Non-pigmented ciliary epithelial cell (primary cell): Measurements from ENCODE around the gene TBCK.

Source experiments
- DNase-seq: peaks from one replicate; pipeline ENCODE4 v3.0.0-alpha.2; 2010; ENCODE audit warnings: low read depth

Gene TBCK

DNA sequence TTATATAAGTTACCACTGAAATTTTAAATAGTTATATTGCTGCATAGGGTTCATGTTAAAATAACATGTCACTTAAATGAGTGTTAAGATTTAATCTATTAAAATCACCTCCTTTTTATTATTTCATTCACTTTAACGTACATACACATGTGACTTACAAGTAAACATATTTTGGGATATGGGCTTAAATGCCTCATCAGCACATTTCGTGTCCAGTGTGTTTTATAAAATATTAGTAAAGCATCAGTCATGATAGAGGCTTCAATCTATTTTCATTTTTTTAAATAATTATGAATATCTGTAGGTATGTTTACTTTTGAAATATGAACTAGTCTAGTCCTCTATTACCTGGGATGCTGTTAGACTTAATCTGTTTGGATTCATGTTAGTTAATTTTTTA lies 277.1 kb downstream of the TBCK start:
- DNase-seq, result no peak

- no peak for DNase-seq
These were observed 278.0 kb downstream of the TBCK start for GRCh38 chr4:106038012-106038411.

- no peak for DNase-seq
These were observed 279.2 kb downstream of the TBCK start for GRCh38 chr4:106036848-106037247.

DNA sequence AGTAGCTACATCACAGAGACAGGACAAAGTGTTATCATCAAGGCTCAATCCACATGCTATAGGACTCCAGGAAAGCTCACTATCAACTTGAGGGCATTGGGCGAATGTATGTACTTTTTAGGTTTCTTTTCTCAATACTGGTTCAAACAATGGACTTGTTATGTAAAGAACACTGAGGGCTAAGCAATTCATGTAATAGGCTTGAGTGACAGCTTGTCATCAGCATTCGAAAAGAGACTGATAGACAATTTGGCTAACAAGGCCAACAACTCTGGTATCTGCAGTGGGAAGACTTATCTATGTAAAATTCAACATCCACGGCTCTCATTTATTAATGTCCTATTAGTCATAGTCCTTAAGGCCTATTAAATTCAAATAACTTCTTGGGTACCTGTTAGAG lies 279.7 kb downstream of the TBCK start:
- DNase-seq, result no peak

DNA sequence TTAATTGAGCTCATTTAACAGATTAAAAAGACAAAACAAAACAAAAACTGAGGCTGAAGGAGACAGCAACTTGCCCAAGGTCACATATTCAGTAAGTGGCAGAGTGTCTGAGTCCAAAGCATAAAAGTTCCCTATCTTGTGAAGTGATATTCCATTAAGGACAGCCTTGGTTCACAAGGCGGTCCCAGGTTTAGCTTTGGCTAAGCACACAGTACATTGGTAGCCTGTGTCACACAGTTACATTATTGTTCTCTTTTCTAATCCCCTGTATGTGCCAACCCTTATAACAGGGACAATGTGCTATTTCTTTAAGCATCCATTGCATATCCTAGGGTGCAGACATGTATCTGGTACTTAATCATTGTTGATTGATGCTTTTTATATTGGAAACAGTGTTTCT lies 280.8 kb downstream of the TBCK start:
- DNase-seq, result no peak

DNA sequence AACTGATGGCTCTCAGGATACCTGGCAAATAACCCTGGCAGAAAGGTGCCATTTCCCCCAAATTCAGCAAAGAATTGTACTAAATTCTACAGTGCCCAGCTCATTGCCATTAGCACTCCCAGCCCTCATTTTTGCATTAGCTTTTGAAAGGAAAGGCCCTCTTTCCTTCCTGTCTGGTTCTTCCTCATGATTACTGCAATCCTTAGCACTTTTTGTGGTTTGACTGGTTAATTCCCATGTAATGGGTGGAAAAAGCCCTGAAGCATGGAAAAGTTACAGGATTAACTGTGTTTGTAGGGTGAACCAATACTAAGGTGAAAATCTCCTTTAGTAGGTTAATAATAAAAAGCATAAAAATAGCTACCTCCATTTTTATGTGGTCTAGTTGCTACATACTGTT lies 281.3 kb downstream of the TBCK start:
- DNase-seq, result no peak

DNA sequence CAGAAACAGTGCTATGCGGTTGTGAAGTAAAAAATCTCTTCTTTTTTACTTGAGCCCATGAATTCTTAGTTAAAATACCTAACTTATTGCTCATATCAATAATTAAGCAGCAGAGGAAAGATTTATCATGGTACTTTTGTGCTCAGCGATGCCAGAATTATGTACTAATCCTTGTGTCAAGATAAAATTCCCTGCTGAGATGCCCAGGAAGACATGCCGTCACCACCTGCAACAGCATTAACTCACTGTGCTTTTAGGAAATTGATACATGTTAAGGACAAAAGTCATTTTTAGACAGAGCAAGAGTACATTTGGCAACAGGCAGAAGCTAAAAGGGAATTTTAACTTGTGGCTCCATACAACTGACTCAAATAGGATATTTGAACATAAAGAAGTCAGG lies 281.8 kb downstream of the TBCK start:
- DNase-seq, result no peak

DNA sequence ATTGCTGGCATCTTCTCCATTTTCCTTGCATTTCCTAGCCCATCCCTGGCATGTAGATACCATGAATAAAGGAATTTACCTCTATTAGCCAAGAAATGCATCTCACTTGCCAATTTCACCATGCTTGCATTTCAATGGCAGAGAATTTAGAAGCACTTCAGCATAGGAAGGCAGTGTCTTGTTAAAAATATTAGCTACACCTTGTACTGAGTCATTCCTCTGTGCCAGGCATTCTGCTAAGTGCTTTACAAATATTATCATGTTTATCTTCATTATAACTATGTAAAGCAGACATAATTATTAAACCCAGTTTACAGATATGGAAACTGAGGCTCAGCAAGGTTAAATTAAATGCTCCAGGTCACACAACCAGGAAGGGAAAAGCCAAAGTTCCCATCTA lies 282.5 kb downstream of the TBCK start:
- no peak for DNase-seq

DNA sequence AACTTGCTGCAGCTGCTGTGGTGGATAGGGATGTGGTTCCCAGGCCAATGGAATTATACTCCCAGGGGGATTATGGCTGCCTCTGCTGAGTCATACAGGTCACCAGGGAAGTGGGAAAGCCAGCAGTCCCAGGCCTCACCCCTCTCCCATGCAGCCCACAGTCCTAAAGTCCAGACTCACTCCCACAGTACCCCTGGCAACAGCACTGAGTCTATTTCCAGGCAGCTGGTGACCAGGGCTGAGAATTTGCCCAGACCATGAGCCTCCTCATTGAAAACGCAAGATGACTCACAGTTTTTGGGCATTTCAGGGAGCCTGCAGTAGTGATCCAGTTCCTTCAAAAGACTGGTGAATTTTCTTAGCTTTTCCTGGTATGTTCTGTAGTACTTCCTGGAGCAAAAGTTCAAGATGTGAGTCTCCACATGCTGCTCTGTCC lies 283.1 kb downstream of the TBCK start:
- no peak for DNase-seq

- DNase-seq, result no peak
These were observed 293.6 kb downstream of the TBCK start for GRCh38 chr4:106022454-106022853.

- no peak for DNase-seq
These were observed 294.1 kb downstream of the TBCK start for GRCh38 chr4:106021737-106022410.

DNA sequence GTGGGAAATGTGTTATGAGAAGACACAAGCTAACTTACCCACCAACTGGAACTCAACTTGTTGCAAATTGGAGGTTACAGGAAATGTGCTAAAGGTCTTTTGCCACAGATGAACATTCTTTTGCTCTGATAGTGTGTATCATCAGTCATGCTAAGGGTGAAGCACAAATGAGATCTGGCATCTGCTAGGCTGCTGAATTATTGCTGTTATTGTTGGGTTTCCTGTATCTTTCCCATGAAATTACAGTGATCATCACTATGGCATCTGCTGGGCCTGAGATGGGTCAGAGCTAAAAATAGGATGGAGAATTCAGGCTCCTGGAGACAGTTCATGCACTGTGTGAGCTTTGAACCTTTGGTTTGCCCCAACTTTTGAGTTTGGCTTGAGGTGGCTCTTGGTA lies 296.2 kb downstream of the TBCK start:
- no peak for DNase-seq

- DNase-seq, result no peak
These were observed 298.0 kb downstream of the TBCK start for GRCh38 chr4:106017975-106018374.

- no peak for DNase-seq
These were observed 304.6 kb downstream of the TBCK start for GRCh38 chr4:106011387-106011786.

- no peak for DNase-seq
These were observed 305.2 kb downstream of the TBCK start for GRCh38 chr4:106010761-106011160.

GRCh38 chr4:106002994-106003393 lies 313.0 kb downstream of the TBCK start:
- DNase-seq, result no peak

GRCh38 chr4:105998171-105999063 lies 317.6 kb downstream of the TBCK start:
- DNase-seq, result no peak

GRCh38 chr4:105996845-105997244 lies 319.2 kb downstream of the TBCK start:
- DNase-seq, result no peak

DNA sequence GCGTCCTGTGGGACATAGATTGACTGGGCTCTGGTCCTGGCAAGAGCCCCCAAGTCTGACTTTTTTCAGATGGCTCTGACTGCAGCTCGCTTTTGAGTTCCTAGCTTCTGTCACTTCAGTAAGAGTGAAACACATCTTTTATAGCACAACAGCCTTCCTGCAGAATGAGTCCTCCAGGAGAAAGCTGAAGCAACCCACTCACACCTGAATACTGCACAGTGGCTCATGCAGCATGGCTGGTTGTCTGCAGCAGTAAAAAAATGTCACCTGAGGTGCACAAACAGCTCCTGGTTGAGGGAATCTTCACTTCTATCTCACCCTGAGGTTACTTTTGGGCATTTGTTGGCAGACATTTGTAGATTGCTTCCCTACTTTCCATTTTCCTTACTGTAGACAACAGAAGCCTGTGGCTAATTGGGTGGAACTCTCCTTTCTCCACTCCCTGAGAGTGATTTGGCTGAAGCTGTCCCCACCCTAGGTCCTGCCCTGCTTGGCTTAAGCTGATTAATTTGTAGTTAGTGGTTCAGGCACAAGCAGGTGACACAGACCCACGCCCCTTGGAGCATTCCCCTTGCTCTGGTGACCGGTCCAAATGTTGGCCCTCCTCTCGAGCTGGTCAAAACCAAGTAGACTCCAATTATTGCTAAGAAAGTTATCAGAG lies 321.0 kb downstream of the TBCK start:
- DNase-seq, result no peak

DNA sequence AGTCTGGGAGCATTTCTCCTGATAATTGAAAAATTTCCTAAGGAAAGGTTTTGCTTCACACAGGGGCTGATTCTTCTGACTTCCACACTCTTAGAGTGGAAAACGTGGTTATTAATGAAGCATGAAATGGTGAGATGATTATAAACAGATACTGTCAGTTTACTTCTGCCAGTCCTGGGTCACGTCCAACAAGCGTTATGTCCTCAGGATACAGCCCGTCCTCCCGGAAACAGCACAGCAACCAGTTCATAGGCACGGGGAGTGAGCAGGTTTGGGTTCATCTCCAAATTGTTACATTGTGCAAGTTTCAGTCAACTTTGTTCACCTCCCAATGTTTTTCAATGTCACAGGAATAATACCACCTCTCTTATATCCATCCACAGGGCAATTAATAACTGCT lies 321.9 kb downstream of the TBCK start:
- DNase-seq, result no peak

- DNase-seq, result no peak
These were observed 323.2 kb downstream of the TBCK start for GRCh38 chr4:105992641-105993305.

- DNase-seq, result no peak
These were observed 324.3 kb downstream of the TBCK start for GRCh38 chr4:105991726-105992125.
